Measurements from ENCODE around the gene KRCC1.

KRCC1 gene

DNA sequence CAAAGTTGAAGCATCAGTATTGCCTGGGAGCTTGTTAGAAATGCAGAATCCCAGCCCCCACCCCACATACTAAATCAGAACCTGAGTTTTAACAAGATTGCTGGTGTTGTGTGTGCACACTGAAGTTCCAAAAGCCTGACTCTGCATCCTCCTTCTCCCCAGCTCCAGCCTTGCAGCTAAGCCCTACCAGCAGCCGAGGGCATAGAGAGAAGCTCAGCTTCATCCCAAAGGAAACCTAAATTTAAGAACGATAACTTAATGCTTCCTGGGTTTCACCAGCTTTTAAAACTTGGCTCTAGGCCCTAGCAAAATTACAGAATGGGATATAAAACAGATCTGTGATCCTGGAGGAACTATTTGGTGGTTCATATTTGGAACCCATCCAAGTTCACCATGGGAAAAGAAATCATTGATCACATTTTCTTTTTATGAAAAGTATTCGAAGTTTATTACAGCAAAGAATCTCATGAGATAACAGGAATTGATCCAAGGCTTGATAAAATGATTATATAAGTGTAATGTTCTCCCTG, 23.1 kb upstream of the KRCC1 start:
- Histone ChIP-seq H3K27ac (replicated peaks; ENCODE audit: low read length) (no peak overlapping the region), H3K4me2 (ENCODE audit: insufficient read depth, low read length, poor library complexity, severe bottlenecking) (no peak overlapping the region), H2BK120ac (ENCODE audit: low read depth, low read length) (no peak overlapping the region), H2BK12ac (ENCODE audit: low read length) (no peak overlapping the region), H3K23ac (ENCODE audit: low read depth, low read length, poor library complexity) (no peak overlapping the region), H3K36me3 (replicated peaks in 1 of 2; ENCODE audit: control insufficient read depth in 2 of 2, insufficient read depth in 2 of 2, low read length in 2 of 2) (no peaks in the 10 kb centered on the region), H4K8ac (ENCODE audit: low read depth, low read length) (no peak overlapping the region), H3K9ac (ENCODE audit: low read depth, low read length, poor library complexity) (no peak overlapping the region), H3K79me1 (ENCODE audit: low read depth, low read length) (no peaks in the 10 kb centered on the region), H2BK5ac (ENCODE audit: low read length) (no peak overlapping the region), H3K4me1 (ENCODE audit: control insufficient read depth in 2 of 2, insufficient read depth in 1 of 2, low read depth in 1 of 2, low read length in 2 of 2) (no peaks in the 10 kb centered on the region), H3K27me3 (ENCODE audit: control insufficient read depth in 3 of 3, insufficient read depth in 3 of 3, low read depth in 1 of 3, low read length in 3 of 3) (no peaks in the 10 kb centered on the region), H2AK5ac (ENCODE audit: low read depth, low read length) (no peak overlapping the region), H2AFZ (ENCODE audit: low read length) (no peak overlapping the region), H3K4me3 (ENCODE audit: low read length in 2 of 2) (no peak overlapping the region), H4K91ac (ENCODE audit: low read depth, low read length, poor library complexity) (no peak overlapping the region), H3K4ac (ENCODE audit: low read length) (no peak overlapping the region), H3K9me3 (replicated peaks in 1 of 2; ENCODE audit: control insufficient read depth in 2 of 2, insufficient read depth in 1 of 2, low read depth in 1 of 2, low read length in 2 of 2) (no peaks in the 10 kb centered on the region), H3K14ac (ENCODE audit: low read length) (no peak overlapping the region), H3K18ac (ENCODE audit: low read length) (no peak overlapping the region), H2BK15ac (ENCODE audit: low read length) (no peak overlapping the region)
- DNase-seq (ENCODE audit: low spot score) = no peak
- no CpG with 5 or more reads among the region's 3 CpGs for WGBS, 2 donors (ENCODE audit: extremely low coverage in 2 of 2, insufficient read length in 2 of 2, insufficient replicate concordance in 1 of 2)

DNA sequence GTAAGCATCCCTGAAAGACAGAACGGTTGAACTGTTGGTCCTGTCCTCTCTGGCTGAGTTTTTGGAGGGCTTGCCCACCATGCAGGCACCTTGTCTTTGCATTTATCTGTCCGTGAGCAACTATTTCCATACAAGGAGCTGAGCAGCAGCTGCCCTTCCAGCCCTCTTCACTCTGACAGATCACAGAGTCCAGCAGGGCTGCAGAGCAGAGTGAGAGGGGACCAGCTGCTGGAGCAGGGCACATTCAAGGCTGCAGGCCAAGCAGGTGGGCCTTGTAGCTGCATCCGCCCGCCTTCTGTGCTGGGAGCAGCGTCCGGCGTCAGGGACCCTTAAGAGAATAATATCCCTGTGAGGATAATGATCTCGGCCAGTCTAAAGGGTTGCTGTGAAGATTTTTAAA, 21.5 kb upstream of the KRCC1 start:
- Histone ChIP-seq H3K27ac (replicated peaks; ENCODE audit: low read length) (no peak overlapping the region), H3K36me3 (replicated peaks in 1 of 2; ENCODE audit: control insufficient read depth in 2 of 2, insufficient read depth in 2 of 2, low read length in 2 of 2) (no peaks in the 10 kb centered on the region), H3K4me1 (ENCODE audit: control insufficient read depth in 2 of 2, insufficient read depth in 1 of 2, low read depth in 1 of 2, low read length in 2 of 2) (no peaks in the 10 kb centered on the region), H3K9me3 (replicated peaks in 1 of 2; ENCODE audit: control insufficient read depth in 2 of 2, insufficient read depth in 1 of 2, low read depth in 1 of 2, low read length in 2 of 2) (no peaks in the 10 kb centered on the region), H3K4me3 (ENCODE audit: low read length in 2 of 2) (no peak overlapping the region), H3K9ac (ENCODE audit: low read depth, low read length, poor library complexity) (no peak overlapping the region), H2BK12ac (ENCODE audit: low read length) (no peak overlapping the region), H4K91ac (ENCODE audit: low read depth, low read length, poor library complexity) (no peak overlapping the region), H2AFZ (ENCODE audit: low read length) (peak overlapping the region; percentile 24), H2BK120ac (ENCODE audit: low read depth, low read length) (no peak overlapping the region), H3K23ac (ENCODE audit: low read depth, low read length, poor library complexity) (no peak overlapping the region), H3K4me2 (ENCODE audit: insufficient read depth, low read length, poor library complexity, severe bottlenecking) (no peak overlapping the region), H4K8ac (ENCODE audit: low read depth, low read length) (no peak overlapping the region), H3K79me1 (ENCODE audit: low read depth, low read length) (no peaks in the 10 kb centered on the region), H3K14ac (ENCODE audit: low read length) (no peak overlapping the region), H2AK5ac (ENCODE audit: low read depth, low read length) (no peak overlapping the region), H3K4ac (ENCODE audit: low read length) (no peak overlapping the region), H2BK5ac (ENCODE audit: low read length) (no peak overlapping the region), H3K27me3 (ENCODE audit: control insufficient read depth in 3 of 3, insufficient read depth in 3 of 3, low read depth in 1 of 3, low read length in 3 of 3) (no peaks in the 10 kb centered on the region), H2BK15ac (ENCODE audit: low read length) (no peak overlapping the region), H3K18ac (ENCODE audit: low read length) (no peak overlapping the region)
- no peak for DNase-seq (ENCODE audit: low spot score)
- WGBS, 2 donors (ENCODE audit: extremely low coverage in 2 of 2, insufficient read length in 2 of 2, insufficient replicate concordance in 1 of 2) = no CpG with 5 or more reads among the region's 8 CpGs

DNA sequence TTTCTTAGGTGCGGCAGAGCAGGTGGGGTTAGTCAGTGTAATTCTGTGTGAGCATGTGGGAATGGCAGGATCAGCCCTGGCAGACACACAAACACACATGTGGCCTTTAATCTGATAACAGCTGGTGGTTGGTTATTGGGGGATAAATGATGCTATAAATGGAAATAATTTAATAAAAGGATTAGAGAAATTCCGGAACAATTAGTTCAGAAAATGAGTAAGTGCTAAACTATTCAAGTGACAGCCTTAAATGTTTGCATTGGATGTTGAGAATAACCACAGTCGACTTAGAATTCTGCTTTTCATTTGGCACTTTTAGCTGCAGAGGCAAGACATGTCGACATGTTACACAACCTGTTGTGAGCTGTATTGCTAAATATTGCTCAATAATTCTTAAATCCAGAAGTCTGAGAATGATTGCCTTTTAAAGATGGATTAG, 19.3 kb upstream of the KRCC1 start:
- Histone ChIP-seq H3K14ac (ENCODE audit: low read length) (no peak overlapping the region), H3K4me2 (ENCODE audit: insufficient read depth, low read length, poor library complexity, severe bottlenecking) (no peak overlapping the region), H4K8ac (ENCODE audit: low read depth, low read length) (no peak overlapping the region), H3K23ac (ENCODE audit: low read depth, low read length, poor library complexity) (no peak overlapping the region), H3K36me3 (replicated peaks in 1 of 2; ENCODE audit: control insufficient read depth in 2 of 2, insufficient read depth in 2 of 2, low read length in 2 of 2) (no peaks in the 10 kb centered on the region), H3K79me1 (ENCODE audit: low read depth, low read length) (no peaks in the 10 kb centered on the region), H3K27me3 (ENCODE audit: control insufficient read depth in 3 of 3, insufficient read depth in 3 of 3, low read depth in 1 of 3, low read length in 3 of 3) (no peaks in the 10 kb centered on the region), H2BK120ac (ENCODE audit: low read depth, low read length) (no peak overlapping the region), H3K18ac (ENCODE audit: low read length) (no peak overlapping the region), H2BK15ac (ENCODE audit: low read length) (no peak overlapping the region), H3K4me1 (ENCODE audit: control insufficient read depth in 2 of 2, insufficient read depth in 1 of 2, low read depth in 1 of 2, low read length in 2 of 2) (no peaks in the 10 kb centered on the region), H3K4me3 (ENCODE audit: low read length in 2 of 2) (no peak overlapping the region), H2BK5ac (ENCODE audit: low read length) (no peak overlapping the region), H2BK12ac (ENCODE audit: low read length) (no peak overlapping the region), H3K4ac (ENCODE audit: low read length) (no peak overlapping the region), H3K27ac (replicated peaks; ENCODE audit: low read length) (no peak overlapping the region), H2AK5ac (ENCODE audit: low read depth, low read length) (no peak overlapping the region), H3K9me3 (replicated peaks in 1 of 2; ENCODE audit: control insufficient read depth in 2 of 2, insufficient read depth in 1 of 2, low read depth in 1 of 2, low read length in 2 of 2) (no peaks in the 10 kb centered on the region), H4K91ac (ENCODE audit: low read depth, low read length, poor library complexity) (no peak overlapping the region), H2AFZ (ENCODE audit: low read length) (no peak overlapping the region), H3K9ac (ENCODE audit: low read depth, low read length, poor library complexity) (no peak overlapping the region)
- no peak for DNase-seq (ENCODE audit: low spot score)
- WGBS, 2 donors (ENCODE audit: extremely low coverage in 2 of 2, insufficient read length in 2 of 2, insufficient replicate concordance in 1 of 2) = 100% methylated on average over 1 of the region's 4 CpGs; no CpG with 5 or more reads in 1 of the 2 donors

DNA sequence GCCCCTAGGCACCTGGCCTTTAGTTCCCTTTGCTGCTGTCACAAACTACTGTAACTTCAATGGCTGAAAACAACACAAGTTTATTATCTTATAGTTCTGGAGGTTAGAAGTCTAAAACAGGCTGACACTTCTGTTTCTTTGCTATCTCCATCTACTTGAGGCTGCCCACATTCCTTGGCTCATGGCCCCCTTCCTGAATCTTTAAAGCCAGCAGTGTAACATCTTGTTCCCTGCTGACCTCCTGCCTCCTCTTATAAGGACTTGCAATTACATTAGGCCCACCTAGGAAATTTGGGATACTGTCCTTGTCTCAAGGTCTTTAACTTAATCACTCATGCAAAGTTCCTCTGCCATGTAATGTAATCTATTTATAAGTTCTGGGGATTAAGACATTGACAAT, 18.6 kb upstream of the KRCC1 start:
- no peak for DNase-seq (ENCODE audit: low spot score)
- no peaks in the 10 kb centered on the region for H3K36me3 ChIP-seq (replicated peaks in 1 of 2; ENCODE audit: control insufficient read depth in 2 of 2, insufficient read depth in 2 of 2, low read length in 2 of 2)
- H2BK5ac ChIP-seq (ENCODE audit: low read length) = no peak overlapping the region
- no peak overlapping the region for H3K9ac ChIP-seq (ENCODE audit: low read depth, low read length, poor library complexity)
- H4K91ac ChIP-seq (ENCODE audit: low read depth, low read length, poor library complexity) = no peak overlapping the region
- H3K79me1 ChIP-seq (ENCODE audit: low read depth, low read length) = no peaks in the 10 kb centered on the region
- H3K4ac ChIP-seq (ENCODE audit: low read length) = no peak overlapping the region
- H3K23ac ChIP-seq (ENCODE audit: low read depth, low read length, poor library complexity) = no peak overlapping the region
- no peak overlapping the region for H2AFZ ChIP-seq (ENCODE audit: low read length)
- H3K4me1 ChIP-seq (ENCODE audit: control insufficient read depth in 2 of 2, insufficient read depth in 1 of 2, low read depth in 1 of 2, low read length in 2 of 2) = no peaks in the 10 kb centered on the region
- H3K27me3 ChIP-seq (ENCODE audit: control insufficient read depth in 3 of 3, insufficient read depth in 3 of 3, low read depth in 1 of 3, low read length in 3 of 3) = peaks cover 0 to 2% (median 0%) of the 10 kb centered on the region in 3 experiments
- H3K4me3 ChIP-seq (ENCODE audit: low read length in 2 of 2) = no peak overlapping the region
- no peak overlapping the region for H2BK12ac ChIP-seq (ENCODE audit: low read length)
- H4K8ac ChIP-seq (ENCODE audit: low read depth, low read length) = no peak overlapping the region
- H2BK120ac ChIP-seq (ENCODE audit: low read depth, low read length) = no peak overlapping the region
- H3K9me3 ChIP-seq (replicated peaks in 1 of 2; ENCODE audit: control insufficient read depth in 2 of 2, insufficient read depth in 1 of 2, low read depth in 1 of 2, low read length in 2 of 2) = no peaks in the 10 kb centered on the region
- no peak overlapping the region for H3K4me2 ChIP-seq (ENCODE audit: insufficient read depth, low read length, poor library complexity, severe bottlenecking)
- H3K14ac ChIP-seq (ENCODE audit: low read length) = no peak overlapping the region
- no peak overlapping the region for H3K18ac ChIP-seq (ENCODE audit: low read length)
- no peak overlapping the region for H2BK15ac ChIP-seq (ENCODE audit: low read length)
- no peak overlapping the region for H3K27ac ChIP-seq (replicated peaks; ENCODE audit: low read length)
- no peak overlapping the region for H2AK5ac ChIP-seq (ENCODE audit: low read depth, low read length)

Data from neuronal stem cell (in vitro differentiated cells).